ENCODE data around the gene WIPI1. TPM values are rescaled to one million over a fixed set of nuclear protein-coding genes. Genes with fewer than 3 reads are reported as not detected.

The WIPI1 gene
- total RNA-seq, 1 donor from 2014 or later: 8.2 TPM

DNA sequence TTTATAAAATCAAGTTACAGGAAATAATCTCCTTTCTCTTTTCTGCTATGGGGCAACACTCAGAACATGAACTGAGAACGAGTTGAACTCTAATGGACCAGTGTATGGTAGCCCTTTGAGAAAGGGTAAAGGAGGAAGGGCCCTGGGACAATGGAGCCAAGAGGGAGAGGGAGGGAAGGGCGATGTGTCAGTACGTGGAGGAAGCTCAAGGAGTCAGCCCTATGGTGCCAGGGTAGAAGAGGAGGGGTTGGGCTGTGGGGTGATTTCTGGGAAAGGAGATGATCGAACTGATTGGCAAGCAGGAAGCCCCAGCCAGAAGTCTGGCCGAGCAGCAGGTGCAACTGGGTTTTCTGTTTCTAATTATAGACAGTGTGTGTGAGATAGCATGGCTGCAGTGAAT is 4.3 kb upstream of the WIPI1 start:
- DNase-seq (ENCODE audit: low spot score in 2 of 2): no peak
- no peak for FAIRE-seq

DNA sequence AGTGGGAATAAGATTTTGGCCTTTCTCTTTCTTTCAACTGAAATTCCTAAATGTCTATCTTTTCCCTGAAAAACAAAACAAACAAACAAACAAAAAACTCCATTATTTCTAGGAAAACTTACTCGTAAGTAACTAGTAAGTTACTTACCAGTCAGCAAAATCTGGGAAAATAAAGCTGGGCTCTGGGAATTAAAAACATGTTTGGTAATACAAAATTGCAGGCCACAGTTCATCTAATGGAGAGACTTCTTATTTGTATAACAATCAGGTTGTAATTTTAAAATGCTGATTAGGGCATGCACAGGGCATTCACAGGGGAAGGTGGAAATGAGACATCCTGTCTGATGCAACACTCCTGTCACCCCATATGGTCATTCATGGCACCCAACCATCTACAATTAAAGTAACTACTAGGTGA is 3.8 kb upstream of the WIPI1 start:
- FAIRE-seq (no peak), DNase-seq (ENCODE audit: low spot score in 2 of 2) (no peak)

DNA sequence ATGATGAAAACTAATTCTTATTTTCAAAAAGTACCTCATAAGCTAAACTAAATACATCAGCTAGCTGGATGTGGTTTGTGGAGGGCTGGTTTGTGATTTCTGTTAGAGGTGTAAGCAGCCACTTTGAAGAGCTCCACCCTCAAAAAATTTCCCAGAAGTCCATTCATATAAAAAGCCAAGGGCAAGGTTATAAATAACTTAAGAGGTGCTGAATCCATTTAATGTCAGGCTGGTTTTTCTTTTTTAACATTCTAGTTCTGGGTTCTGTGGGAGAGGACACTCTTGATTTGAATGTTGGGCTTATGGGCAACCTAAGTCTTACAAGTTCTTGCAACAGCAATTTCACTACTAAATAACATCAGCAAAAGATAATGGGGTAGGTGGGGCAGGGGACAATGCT is 3.4 kb upstream of the WIPI1 start:
- no peak for FAIRE-seq

DNA sequence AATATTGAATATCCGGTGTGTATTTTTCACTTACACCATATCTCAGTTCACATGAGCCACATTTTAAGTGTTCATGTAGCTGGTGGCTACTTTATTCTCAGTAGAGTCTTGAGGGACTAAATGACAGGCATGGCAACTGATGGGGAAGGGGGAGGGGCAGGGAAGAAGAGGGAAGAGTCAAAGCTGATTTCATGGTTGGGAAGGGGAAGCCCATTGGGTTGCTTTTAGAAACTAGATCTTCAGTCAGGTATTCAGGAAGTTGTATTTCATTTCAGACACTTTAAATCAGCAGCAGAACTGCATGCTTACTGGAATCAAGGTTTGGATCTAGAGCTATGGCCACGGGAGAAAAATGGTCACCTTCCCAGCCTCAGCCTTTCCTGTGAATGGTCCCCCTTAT is 2.9 kb upstream of the WIPI1 start:
- FAIRE-seq: no peak

More for the DNA sequence above, 3.4 kb upstream of the WIPI1 start:
- DNase-seq (ENCODE audit: low spot score in 2 of 2): no peak

DNA sequence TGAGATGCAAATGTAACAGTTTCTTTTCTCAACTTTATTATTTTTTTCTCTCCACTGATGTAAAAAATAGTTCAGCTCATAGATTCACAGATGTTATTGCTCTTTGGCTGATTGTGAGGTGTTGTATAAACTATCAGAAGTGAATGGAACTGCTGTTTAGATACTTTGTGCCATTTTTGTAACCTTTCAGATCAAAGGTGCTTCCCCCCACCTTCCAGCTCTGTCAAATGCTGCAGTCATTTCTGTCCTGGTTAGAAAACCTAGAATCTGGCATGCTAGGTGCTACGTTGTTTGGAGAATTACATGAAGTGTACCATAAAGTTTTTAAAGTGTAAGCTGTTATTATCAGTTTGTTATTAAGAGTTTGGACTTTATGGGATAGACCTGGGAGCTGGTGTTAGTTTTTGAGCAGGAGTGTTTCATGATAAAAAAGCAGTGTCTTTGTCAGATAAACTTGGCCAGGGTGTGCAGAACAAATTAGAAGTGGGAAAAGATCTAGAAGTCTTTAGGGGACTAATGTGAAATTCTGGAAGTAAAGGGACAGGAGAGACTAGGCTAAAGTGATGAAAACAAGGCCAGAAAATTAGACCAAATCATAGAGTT is 1.8 kb upstream of the WIPI1 start:
- DNase-seq (ENCODE audit: low spot score in 2 of 2): no peak
- FAIRE-seq: no peak

More for the DNA sequence above, 2.9 kb upstream of the WIPI1 start:
- DNase-seq (ENCODE audit: low spot score in 2 of 2): no peak

DNA sequence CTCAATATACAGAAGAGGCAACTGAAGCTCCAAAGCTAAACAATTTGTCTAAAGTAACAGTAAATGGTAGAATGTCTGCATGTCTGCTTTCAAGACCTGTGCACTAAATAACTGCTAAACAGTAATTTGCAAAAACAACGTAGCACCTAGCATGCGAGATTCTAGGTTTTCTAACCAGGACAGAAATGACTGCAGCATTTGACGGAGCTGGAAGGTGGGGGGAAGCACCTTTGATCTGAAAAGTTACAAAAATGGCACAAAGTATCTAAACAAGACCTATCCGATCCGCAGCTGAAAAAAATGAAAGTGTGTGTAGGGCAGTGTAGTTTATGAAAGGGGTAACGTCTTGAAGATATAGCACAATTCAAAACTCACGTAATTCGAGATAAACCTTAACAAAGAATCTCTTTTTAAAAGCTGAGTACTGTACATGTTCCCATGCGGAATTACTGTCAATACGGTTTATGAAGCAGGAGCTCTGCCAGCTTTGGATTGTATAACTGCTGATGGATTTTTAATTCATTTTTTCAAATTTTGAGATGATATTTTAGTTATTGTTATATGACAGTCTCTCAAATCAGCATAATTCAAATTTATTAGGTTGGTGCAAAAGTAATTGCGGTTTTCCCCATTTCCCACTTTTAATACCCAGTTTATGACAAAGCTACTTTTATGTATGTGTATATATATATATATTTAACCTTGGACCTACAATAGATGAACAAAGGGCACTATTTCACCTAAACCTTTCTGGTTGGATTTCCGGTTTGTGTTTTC is 1.2 kb upstream of the WIPI1 start:
- FAIRE-seq (no peak), DNase-seq (ENCODE audit: low spot score in 2 of 2) (no peak)

DNA sequence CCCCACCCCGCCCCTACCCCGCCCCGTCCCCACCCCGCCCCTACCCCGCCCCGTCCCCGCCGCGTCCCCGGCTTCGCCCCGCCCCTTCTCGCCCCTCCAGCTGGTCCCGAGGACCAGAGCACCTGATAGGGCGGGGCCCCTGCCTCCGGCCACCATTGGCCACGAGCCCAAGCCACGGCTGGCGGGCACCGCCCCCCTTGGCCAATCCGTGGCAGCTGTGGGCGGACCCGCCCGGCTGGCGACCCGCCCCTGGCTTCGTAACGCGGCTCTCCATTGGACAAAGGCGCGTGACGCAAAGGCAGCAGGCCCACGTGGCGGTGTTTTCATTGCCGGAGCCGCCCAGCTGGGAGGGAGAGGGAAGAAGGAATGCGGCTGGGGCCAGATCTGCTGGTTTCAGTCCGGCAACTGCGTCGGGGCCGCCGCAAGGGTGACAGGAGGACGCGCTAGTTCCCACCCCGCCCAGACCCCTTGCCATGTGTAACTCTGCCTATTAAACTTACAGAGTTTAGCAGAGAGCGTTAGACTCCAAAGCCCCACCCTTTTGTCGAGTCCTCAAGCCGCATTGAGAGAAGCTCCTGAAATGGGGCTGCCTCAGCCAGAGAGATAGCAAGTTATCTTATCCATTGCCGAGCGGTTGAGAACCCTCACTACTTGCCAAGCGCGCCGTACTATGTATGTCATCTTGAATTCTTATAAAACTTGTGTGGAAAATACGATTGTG is 403 bp upstream of the WIPI1 start:
- DNase-seq (ENCODE audit: low spot score in 2 of 2) (peak; percentile 95 to 96), FAIRE-seq (no peak)

DNA sequence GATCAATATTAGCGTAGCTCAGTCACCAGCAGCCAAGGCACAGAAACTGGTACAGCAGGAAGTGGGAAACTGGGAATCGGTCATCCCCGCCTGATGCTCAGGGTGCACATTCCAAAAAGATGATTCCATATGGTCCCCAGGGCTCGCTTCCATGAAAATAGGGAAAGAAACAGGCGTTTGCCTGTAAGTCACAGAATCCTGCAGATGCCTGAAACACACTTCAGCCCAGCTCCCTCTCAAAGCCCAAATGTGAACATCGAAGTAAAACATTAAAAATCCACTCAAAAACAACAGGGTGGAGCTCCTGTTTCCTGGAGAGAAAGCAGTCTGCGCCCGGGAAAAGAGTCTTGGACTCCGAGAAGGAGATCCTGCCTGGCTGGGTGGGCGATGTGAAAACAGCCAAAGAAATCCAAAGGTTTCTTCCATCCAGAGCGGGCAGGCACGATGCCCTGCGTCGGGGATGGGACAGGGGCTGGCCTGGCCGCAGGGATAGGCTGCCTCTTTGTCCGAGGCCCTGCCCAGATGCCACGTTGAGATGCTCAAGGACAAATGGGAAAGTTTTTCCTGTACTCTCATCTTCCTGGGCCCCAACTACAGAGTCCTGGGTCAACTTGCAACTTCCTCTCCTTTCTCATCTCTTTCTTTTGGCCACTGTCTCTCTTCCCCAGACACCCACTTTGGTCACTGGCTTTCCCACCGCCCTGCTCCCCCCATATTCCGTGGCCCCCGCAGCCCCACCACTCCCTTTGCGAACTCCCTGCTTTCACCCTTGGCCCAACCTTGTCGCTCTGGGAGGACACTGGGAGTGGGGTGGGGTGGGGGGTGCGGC is 743 bp downstream of the WIPI1 start:
- DNase-seq (ENCODE audit: low spot score in 2 of 2) (peak; percentile 47 to 61), FAIRE-seq (no peak)

DNA sequence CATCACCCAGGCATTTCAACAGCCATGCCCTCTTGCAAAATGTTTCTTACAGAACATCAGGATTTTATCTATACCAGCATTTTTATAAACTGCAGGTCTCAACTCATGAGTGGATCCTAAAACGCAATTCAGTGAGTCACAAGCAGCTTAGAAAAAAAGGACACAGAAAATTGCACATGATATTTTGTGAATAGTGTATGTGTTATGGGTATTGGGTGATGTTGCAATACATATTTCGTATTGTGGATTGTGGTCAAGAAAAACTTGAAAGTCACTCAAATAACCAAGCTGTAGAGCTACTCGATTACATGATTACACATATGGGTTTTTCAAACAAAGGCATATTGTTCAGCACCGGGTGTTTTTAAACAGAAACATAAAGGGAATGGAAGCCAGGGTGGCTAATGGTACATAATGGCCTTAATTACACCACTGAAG is 1.4 kb downstream of the WIPI1 start:
- no peak for FAIRE-seq
- no peak for DNase-seq (ENCODE audit: low spot score in 2 of 2)

DNA sequence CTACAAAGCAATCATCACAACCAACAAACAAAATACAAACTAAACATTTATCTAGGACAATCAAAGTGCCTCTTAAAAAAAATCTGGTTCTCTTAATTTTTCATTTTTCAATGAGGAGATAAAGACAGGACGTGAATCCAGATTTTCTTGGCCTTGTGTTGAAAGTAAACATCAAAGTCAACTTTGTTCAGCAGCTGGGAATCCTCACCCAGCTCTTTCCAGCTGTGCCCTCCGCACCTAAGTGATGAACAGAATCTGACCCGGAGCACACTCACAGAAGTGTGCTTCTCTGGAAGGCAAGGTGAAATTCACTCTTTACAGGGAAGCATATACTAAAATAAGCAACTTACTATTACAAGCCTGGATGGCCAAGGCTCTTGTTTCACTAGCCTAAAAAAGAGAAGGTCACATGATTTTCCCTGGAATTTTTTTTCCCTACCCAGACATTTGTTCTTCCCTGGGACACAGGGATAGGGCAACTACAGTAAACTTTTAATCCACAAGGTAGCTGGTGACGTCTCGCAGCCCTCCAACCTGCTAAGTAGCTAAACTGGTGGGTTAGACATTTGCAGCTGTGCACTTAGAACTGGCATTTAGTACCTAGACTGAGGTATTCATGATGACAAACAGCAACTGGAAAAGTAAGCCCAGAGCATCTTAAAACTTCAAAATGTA is 3.2 kb downstream of the WIPI1 start:
- DNase-seq (ENCODE audit: low spot score in 2 of 2) (no peak), FAIRE-seq (no peak)

DNA sequence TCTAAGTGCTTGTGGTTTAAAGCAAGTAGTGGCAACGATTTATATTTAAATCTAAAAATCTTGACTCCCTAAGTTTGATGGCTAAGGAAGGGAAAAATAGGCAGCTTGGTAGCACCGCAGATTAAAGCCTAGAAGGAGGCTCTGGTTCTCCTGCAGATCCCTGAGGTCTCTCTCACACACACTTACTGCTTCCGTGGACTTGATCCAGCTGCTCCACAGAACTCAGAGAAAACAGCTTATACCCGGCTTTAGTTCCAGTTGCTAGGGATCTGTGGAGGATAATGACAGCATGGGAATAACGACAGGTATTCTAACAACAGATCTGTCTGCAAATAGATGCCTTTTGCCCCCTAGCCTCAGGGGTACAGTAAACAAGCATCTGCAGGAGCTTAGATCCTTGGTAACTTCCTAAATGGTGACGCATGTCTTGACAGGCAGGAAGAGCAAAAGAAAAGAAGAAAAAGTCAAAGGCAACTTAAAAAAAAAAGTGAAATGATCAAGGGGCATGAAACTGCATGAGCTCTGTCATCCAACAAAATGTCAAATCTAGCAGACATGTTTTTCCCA is 4.5 kb downstream of the WIPI1 start:
- FAIRE-seq (no peak), DNase-seq (ENCODE audit: low spot score in 2 of 2) (no peak)

DNA sequence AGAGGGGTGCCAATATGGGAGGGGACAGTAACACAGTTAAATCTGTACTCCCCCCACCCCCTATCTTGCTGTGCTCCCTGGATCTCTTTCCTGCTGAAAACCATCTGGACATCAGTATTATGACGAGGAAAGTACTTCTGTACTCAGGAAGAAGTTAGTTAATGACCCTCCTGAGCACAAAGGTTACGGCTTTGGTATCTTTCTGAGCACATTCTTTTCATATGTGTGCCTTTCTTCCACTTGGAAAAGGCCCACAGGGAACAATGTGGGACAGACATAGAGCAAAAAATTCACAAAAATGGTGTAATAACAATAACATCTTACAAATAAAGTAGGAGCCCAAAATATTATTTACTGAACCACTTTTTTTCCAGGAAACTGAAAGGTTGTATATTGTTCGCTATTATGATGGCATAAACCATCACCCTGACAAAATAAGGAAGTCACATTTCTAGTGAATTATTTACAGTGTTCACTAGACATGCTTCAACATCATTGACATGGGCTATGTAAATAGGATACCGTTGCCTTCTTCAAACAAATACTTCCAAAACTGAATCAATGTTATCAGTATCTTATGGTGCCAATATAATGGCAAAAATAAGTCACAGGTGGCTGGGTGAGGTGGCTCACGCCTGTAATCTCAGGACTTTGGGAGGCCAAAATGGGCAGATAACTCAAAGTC is 5.5 kb downstream of the WIPI1 start:
- FAIRE-seq (no peak), DNase-seq (ENCODE audit: low spot score in 2 of 2) (no peak)

DNA sequence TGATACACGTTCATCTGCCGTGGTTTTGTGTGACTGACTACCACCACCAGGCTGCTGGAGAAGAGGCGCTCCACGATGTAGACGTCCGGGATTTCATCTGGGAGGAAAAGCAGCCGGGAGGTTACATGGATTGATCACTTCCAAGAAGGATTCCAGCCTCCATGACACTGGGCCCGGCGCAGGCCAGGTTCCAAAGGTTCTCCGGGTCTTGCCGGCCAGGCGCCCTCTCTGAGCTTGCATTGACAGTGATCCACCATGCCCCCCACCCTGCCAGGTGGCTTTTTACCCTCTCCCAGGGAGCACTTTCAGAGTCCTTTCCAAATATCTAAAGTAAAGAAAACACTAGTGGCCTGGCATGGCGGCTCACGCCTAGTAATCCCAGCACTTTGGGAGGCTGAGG is 6.5 kb downstream of the WIPI1 start:
- no peak for DNase-seq (ENCODE audit: low spot score in 2 of 2)
- no peak for FAIRE-seq

DNA sequence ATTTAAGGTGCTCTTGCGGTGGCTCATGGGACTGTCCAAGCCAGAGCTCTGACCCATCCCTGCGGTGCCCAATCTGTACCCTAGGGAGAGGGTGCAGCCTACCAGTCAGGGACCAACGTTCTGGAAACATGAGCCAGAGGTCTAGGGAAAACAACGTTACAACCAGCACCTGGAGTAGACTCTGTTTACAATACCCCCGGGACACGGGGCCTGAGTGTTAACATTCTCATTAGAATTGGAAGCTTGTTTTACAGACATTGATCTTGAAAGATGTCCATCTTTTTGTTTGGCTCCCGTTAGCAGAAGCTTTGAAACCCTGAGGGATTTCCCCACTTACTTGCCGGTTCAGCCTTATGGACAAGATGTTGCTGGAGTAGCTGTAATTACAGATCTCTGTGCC is 6.9 kb downstream of the WIPI1 start:
- no peak for FAIRE-seq

DNA sequence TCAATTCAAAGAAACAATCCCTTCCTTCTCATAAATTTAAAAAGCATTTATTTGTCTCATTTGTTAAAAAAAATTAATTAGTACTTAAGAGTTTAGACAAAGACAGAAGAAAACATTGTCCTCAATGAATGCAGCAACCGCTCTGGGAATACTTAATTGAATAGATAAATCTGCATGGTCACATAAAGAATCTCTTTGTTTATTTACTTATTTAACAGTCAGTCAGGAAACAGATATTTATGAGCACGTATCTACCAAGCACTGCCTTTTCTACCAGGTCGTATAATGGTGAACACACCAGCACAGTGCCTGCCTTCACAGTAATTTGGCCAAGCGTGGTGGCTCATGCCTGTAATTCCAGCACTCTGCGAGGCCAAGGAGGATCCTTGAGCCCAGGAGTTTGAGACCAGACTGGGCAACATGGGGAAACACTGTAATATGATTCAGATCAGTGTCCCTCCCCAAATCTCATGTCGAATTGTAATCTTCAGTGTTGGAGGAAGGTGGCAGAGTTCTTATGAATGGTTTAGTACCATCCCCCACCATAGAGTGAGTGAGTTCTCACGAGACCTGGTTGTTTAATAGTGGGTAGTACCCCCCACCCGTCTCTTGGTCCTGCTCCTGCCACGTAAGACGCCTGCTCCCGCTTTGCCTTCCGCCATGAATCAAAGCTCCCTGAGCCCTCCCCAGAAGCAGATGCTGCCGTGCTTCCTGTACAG is 8.1 kb downstream of the WIPI1 start:
- DNase-seq (ENCODE audit: low spot score in 2 of 2): no peak
- FAIRE-seq: no peak

More for the DNA sequence above, 6.9 kb downstream of the WIPI1 start:
- DNase-seq (ENCODE audit: low spot score in 2 of 2): no peak

DNA sequence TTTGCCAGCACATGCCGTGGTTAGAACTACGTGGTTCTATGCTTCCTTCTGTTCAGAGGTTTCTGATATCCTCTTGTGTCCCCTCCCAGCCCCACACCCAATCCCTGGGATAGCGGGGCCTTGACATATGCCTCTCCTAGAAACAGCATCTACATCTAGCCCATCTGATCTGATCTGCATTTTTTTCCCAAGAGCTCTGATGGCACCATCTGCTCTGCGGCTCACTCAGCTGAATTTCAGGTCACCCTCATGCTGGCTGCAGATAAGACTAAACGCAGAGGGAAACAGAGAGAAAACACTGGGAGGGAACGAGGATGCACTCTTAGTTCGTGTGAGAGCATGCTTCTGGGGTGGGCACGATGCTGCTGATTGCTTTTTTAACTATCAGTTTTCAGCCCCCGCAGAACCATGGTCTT is 10.7 kb downstream of the WIPI1 start:
- FAIRE-seq: no peak
- no peak for DNase-seq (ENCODE audit: low spot score in 2 of 2)

DNA sequence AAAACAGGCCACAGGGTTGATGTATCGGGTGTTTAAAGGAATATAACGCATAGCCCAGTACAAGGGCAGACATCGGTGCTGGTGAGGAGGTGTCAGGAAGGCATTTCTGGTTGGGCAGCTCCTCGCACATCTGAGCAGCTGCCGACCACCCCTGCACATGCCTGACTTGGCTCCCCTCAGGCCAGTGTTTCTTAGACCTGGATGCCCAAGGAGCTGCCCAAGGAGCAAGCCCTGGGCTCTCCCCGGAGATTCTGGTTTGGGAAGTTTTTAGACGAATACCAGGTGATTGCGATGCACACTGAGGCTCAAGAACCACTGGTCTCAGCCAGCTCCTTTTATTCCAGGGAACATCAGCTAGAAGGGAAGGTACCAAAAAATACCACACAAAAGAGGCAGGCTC is 11.6 kb downstream of the WIPI1 start:
- no peak for FAIRE-seq
- no peak for DNase-seq (ENCODE audit: low spot score in 2 of 2)

DNA sequence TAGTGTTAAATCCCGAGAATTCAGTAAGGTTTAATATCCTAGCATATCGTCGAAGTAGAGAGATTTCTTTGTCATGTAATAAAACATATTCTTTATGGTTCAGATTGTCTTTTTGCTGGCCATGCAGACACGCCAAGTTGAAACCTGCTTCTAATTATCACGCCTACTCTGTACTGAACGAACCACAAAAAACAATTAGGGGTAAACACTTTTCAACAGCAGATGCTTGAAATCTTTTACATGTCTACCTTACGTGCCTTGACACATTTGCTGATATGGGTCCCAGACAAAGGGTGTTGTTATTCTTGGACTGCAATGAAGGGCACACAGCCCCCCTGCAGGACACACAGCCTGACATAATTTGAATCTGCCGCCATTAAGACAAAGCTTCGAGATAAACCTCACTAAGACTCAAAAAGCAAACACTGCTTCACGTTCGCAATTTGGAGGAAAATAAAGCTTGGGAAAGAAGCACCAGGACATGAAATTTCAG is 13.3 kb downstream of the WIPI1 start:
- FAIRE-seq: no peak
- no peak for DNase-seq (ENCODE audit: low spot score in 2 of 2)
